Spinal cord (tissue), 10 donors: ENCODE data around the gene SBF1. TPM values are rescaled to one million over a fixed set of nuclear protein-coding genes. Genes with fewer than 3 reads are reported as not detected.

ENCODE experiments used
- DNase-seq, 6 donors: peaks; one replicate each; pipeline versions ENCODE4 v3.0.0 to v3.0.0-alpha.2; 2013 to 2015; ENCODE audit warnings: low spot score in 6 of 6, low read depth in 4 of 6
- H3K27ac ChIP-seq: one replicate; pipeline ENCODE4 v1.5.1; 2013; ENCODE audit warnings: low read depth, low read length, control low read depth
- H3K27me3 ChIP-seq: one replicate; pipeline ENCODE4 v1.6.1; 2013; ENCODE audit warnings: low read length; ENCODE audit not compliant: control insufficient read depth, insufficient read depth
- H3K36me3 ChIP-seq: one replicate; pipeline ENCODE4 v1.6.1; 2013; ENCODE audit warnings: low read length; ENCODE audit not compliant: control insufficient read depth, insufficient read depth
- H3K4me1 ChIP-seq: one replicate; pipeline ENCODE4 v1.6.1; 2013; ENCODE audit warnings: low read length; ENCODE audit not compliant: control insufficient read depth, insufficient read depth
- H3K4me3 ChIP-seq: one replicate; pipeline ENCODE4 v1.5.1; 2013; ENCODE audit warnings: low read depth, low read length, control low read depth
- H3K9me3 ChIP-seq: one replicate; pipeline ENCODE4 v1.6.1; 2013; ENCODE audit warnings: low read length; ENCODE audit not compliant: control insufficient read depth, insufficient read depth
- WGBS: methylation state at CpG from one replicate; pipeline ENCODE4 v1.1.5; 2013; ENCODE audit warnings: missing lambda C conversion rate; ENCODE audit not compliant: insufficient coverage; 5-methylcytosine and 5-hydroxymethylcytosine counted together
- polyA plus RNA-seq, 2 donors: library from polyadenylated mRNA; unstranded; fragments of 120-200 nt; gene quantifications; one replicate each; pipeline ENCODE4 v1.2.1, GENCODE V29; 2013; ENCODE audit not compliant: insufficient read length in 2 of 2
- total RNA-seq, 2 donors: library from RNA; depleted of rRNA in 1 of 2; stranded (reverse); fragments of 120-200 nt in 1 of 2; fragments of >200 nt in 1 of 2; gene quantifications; one replicate each; pipeline versions ENCODE4 v1.2.3 to v1.2.4, GENCODE V29; 2013 to 2014
- donor health status: healthy.

Gene SBF1
- total and polyA plus RNA-seq, 4 donors: 51.0 to 118 (median 90.0) TPM

- peak overlapping the region; percentile 76 for H3K27ac ChIP-seq
- no peaks in the 10 kb centered on the region for H3K9me3 ChIP-seq
- peaks cover 59% of the 10 kb centered on the region for H3K36me3 ChIP-seq
- WGBS: 35% methylated on average over 20 of the region's 21 CpGs
- peak overlapping the region; percentile 92 for H3K4me3 ChIP-seq
- no peaks in the 10 kb centered on the region for H3K27me3 ChIP-seq
- peak in 1 of 6 donors; percentile 30 for DNase-seq
- H3K4me1 ChIP-seq: peaks cover 26% of the 10 kb centered on the region
Measured at GRCh38 chr22:50506611-50507420, 32.0 kb upstream of the SBF1 start.

- Histone ChIP-seq H3K9me3 (no peaks in the 10 kb centered on the region), H3K27ac (no peak overlapping the region), H3K36me3 (peaks cover 54% of the 10 kb centered on the region), H3K4me3 (no peak overlapping the region), H3K4me1 (peaks cover 26% of the 10 kb centered on the region), H3K27me3 (no peaks in the 10 kb centered on the region)
- WGBS: 91% methylated on average over 40 of the region's 41 CpGs
- no peak for DNase-seq
Measured at GRCh38 chr22:50505776-50506610, 31.2 kb upstream of the SBF1 start.

GRCh38 chr22:50505276-50505775 lies 30.5 kb upstream of the SBF1 start:
- Histone ChIP-seq H3K27ac (no peak overlapping the region), H3K9me3 (no peaks in the 10 kb centered on the region), H3K4me1 (peaks cover 26% of the 10 kb centered on the region), H3K27me3 (no peaks in the 10 kb centered on the region), H3K36me3 (peaks cover 51% of the 10 kb centered on the region), H3K4me3 (no peak overlapping the region)
- 95% methylated on average over 14 of the region's 14 CpGs for WGBS
- no peak for DNase-seq

GRCh38 chr22:50504369-50505211 lies 29.8 kb upstream of the SBF1 start:
- Histone ChIP-seq H3K27ac (no peak overlapping the region), H3K36me3 (peaks cover 51% of the 10 kb centered on the region), H3K4me3 (no peak overlapping the region), H3K9me3 (no peaks in the 10 kb centered on the region), H3K27me3 (no peaks in the 10 kb centered on the region), H3K4me1 (peaks cover 26% of the 10 kb centered on the region)
- no peak for DNase-seq
- WGBS: 93% methylated on average over 30 of the region's 44 CpGs

- Histone ChIP-seq H3K4me3 (no peak overlapping the region), H3K9me3 (no peaks in the 10 kb centered on the region), H3K36me3 (peaks cover 51% of the 10 kb centered on the region), H3K27ac (no peak overlapping the region), H3K4me1 (peaks cover 26% of the 10 kb centered on the region), H3K27me3 (no peaks in the 10 kb centered on the region)
- 97% methylated on average over 14 of the region's 26 CpGs for WGBS
- DNase-seq: no peak
Measured at GRCh38 chr22:50503475-50504145, 28.8 kb upstream of the SBF1 start.

- H3K4me3 ChIP-seq: no peak overlapping the region
- H3K4me1 ChIP-seq: peaks cover 26% of the 10 kb centered on the region
- DNase-seq: peak in 1 of 6 donors; percentile 38
- peak overlapping the region; percentile 36 for H3K27ac ChIP-seq
- H3K9me3 ChIP-seq: no peaks in the 10 kb centered on the region
- no peaks in the 10 kb centered on the region for H3K27me3 ChIP-seq
- WGBS: 82% methylated on average over 22 of the region's 24 CpGs
- H3K36me3 ChIP-seq: peaks cover 51% of the 10 kb centered on the region
Measured at GRCh38 chr22:50502628-50503474, 28.0 kb upstream of the SBF1 start.

GRCh38 chr22:50502096-50502495 lies 27.3 kb upstream of the SBF1 start:
- H3K36me3 ChIP-seq: peaks cover 51% of the 10 kb centered on the region
- 87% methylated on average over 6 of the region's 6 CpGs for WGBS
- DNase-seq: no peak

GRCh38 chr22:50500452-50500851 lies 25.6 kb upstream of the SBF1 start:
- Histone ChIP-seq H3K36me3 (peaks cover 38% of the 10 kb centered on the region), H3K9me3 (no peaks in the 10 kb centered on the region), H3K27me3 (no peaks in the 10 kb centered on the region), H3K27ac (no peak overlapping the region), H3K4me1 (peaks cover 11% of the 10 kb centered on the region), H3K4me3 (no peak overlapping the region)
- no peak for DNase-seq
- WGBS: 88% methylated on average over 9 of the region's 12 CpGs

More at GRCh38 chr22:50502096-50502495, 27.3 kb upstream of the SBF1 start:
- no peaks in the 10 kb centered on the region for H3K27me3 ChIP-seq
- H3K4me1 ChIP-seq: peaks cover 24% of the 10 kb centered on the region
- no peak overlapping the region for H3K4me3 ChIP-seq
- H3K9me3 ChIP-seq: no peaks in the 10 kb centered on the region
- H3K27ac ChIP-seq: no peak overlapping the region
